Adipocyte (in vitro differentiated cells): ENCODE measurements around the gene RAB6B.

ENCODE experiments used
- DNase-seq: peaks from one replicate; pipeline ENCODE4 v3.0.0-alpha.2; 2015; ENCODE audit warnings: low read depth
- H3K27me3 ChIP-seq: replicated peaks from 2 replicates; pipeline ENCODE4 v1.7.0; 2013; ENCODE audit warnings: mild to moderate bottlenecking, low read length, moderate library complexity; ENCODE audit not compliant: control insufficient read depth, insufficient read depth
- H3K36me3 ChIP-seq: 2 replicates; pipeline ENCODE4 v1.7.0; 2013; ENCODE audit warnings: low read length, mild to moderate bottlenecking, moderate library complexity; ENCODE audit not compliant: control insufficient read depth, insufficient read depth, severe bottlenecking
- H3K4me1 ChIP-seq: 2 replicates; pipeline ENCODE4 v1.7.0; 2013; ENCODE audit warnings: mild to moderate bottlenecking, low read length, moderate library complexity; ENCODE audit not compliant: control insufficient read depth, insufficient read depth
- H3K4me3 ChIP-seq: 2 replicates; pipeline ENCODE4 v1.7.0; 2013; ENCODE audit warnings: mild to moderate bottlenecking, low read length, moderate library complexity
- H3K9ac ChIP-seq: 2 replicates; pipeline ENCODE4 v1.7.0; 2013; ENCODE audit warnings: mild to moderate bottlenecking, low read length, moderate library complexity
- H3K9me3 ChIP-seq: 2 replicates; pipeline ENCODE4 v1.7.0; 2013; ENCODE audit warnings: mild to moderate bottlenecking, low read length, moderate library complexity; ENCODE audit not compliant: control insufficient read depth

The RAB6B gene

GRCh38 chr3:133895208-133896001, at the start of gene RAB6B:
Gene RAB6B, minus strand, starts transcription at chr3:133895882. Its CDS starts 416 bp downstream, at chr3:133895466.
- Histone ChIP-seq H3K9ac (peak within 1 kb of the TSS; percentile 71), H3K36me3 (no peaks in the 10 kb centered on the region), H3K4me1 (no peaks in the 10 kb centered on the region), H3K4me3 (peak within 1 kb of the TSS; percentile 84), H3K27me3 (peaks cover 13% of the 10 kb centered on the region), H3K9me3 (no peaks in the 10 kb centered on the region)
- peak; percentile 86 for DNase-seq

GRCh38 chr3:133944641-133945380, 49.1 kb upstream of the RAB6B start:
- no peak overlapping the region for H3K4me3 ChIP-seq
- no peak overlapping the region for H3K9ac ChIP-seq
- H3K4me1 ChIP-seq: peaks cover 28% of the 10 kb centered on the region
- no peaks in the 10 kb centered on the region for H3K27me3 ChIP-seq
- DNase-seq: no peak
- no peaks in the 10 kb centered on the region for H3K36me3 ChIP-seq
- H3K9me3 ChIP-seq: no peaks in the 10 kb centered on the region

GRCh38 chr3:133944181-133944580, 48.5 kb upstream of the RAB6B start:
- Histone ChIP-seq H3K27me3 (no peaks in the 10 kb centered on the region), H3K4me1 (peaks cover 28% of the 10 kb centered on the region), H3K36me3 (no peaks in the 10 kb centered on the region), H3K9me3 (no peaks in the 10 kb centered on the region), H3K4me3 (no peak overlapping the region), H3K9ac (peak overlapping the region; percentile 13)
- DNase-seq: peak; percentile 41

DNA sequence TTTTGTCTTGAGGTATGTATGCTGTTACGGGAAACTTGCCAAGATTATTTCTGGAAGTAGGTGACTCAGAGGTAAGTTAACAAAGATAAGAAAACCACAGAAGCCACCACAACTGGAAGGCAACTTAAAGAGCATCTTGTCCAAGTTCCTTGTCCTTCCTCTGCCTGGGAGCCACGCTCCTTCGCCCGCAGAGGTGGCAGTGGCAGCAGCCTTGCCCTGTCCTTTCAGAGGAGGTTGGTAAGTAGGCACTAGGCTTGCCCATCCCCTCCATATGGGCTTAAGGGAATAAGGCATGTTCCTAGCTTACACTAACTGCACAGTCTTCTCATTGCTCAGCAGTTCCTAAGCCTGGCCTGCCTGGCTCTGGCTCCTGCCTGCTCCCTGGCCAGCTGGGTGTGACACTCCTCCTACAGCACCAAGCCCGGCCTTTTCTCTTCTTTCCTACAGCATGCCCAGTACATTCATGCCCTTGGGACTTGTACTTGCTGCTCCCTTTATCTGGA, 48.0 kb upstream of the RAB6B start:
- peak; percentile 64 for DNase-seq
- Histone ChIP-seq H3K9ac (no peak overlapping the region), H3K4me3 (no peak overlapping the region), H3K9me3 (no peaks in the 10 kb centered on the region), H3K4me1 (peaks cover 28% of the 10 kb centered on the region), H3K27me3 (no peaks in the 10 kb centered on the region), H3K36me3 (no peaks in the 10 kb centered on the region)

GRCh38 chr3:133943031-133943535, 47.4 kb upstream of the RAB6B start:
- Histone ChIP-seq H3K27me3 (no peaks in the 10 kb centered on the region), H3K9ac (no peak overlapping the region), H3K36me3 (no peaks in the 10 kb centered on the region), H3K4me1 (peaks cover 28% of the 10 kb centered on the region), H3K9me3 (no peaks in the 10 kb centered on the region), H3K4me3 (no peak overlapping the region)
- no peak for DNase-seq

DNA sequence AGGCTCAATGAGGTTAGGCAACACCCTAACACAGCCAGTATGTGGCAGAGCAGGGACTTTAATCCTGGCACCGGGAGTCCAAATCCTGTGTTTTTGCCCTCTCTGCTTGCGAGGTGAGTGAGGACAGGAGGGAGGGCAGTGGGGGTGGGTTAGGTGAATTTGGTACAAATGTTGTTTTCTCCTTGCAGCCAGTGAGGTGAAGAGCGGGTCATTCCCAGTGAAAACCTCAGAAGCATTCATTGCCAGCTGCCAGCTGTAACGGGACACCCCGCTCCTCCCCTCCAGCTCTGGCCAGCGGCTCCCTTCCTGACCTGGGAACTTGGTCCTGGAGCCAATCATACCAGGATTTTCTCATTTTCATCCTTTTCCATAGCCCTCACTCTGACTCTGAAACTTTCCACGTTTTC, 45.7 kb upstream of the RAB6B start:
- peaks cover 1% of the 10 kb centered on the region for H3K27me3 ChIP-seq
- peak; percentile 78 for DNase-seq
- H3K4me1 ChIP-seq: peaks cover 32% of the 10 kb centered on the region
- no peaks in the 10 kb centered on the region for H3K9me3 ChIP-seq
- no peaks in the 10 kb centered on the region for H3K36me3 ChIP-seq
- H3K9ac ChIP-seq: no peak overlapping the region
- no peak overlapping the region for H3K4me3 ChIP-seq

- no peaks in the 10 kb centered on the region for H3K9me3 ChIP-seq
- H3K4me1 ChIP-seq: peaks cover 32% of the 10 kb centered on the region
- H3K9ac ChIP-seq: no peak overlapping the region
- no peak overlapping the region for H3K4me3 ChIP-seq
- H3K36me3 ChIP-seq: no peaks in the 10 kb centered on the region
- peaks cover 4% of the 10 kb centered on the region for H3K27me3 ChIP-seq
- no peak for DNase-seq
These were observed 44.9 kb upstream of the RAB6B start for GRCh38 chr3:133940536-133940935.

- H3K36me3 ChIP-seq: no peaks in the 10 kb centered on the region
- H3K9ac ChIP-seq: no peak overlapping the region
- H3K4me1 ChIP-seq: peaks cover 23% of the 10 kb centered on the region
- no peaks in the 10 kb centered on the region for H3K9me3 ChIP-seq
- no peak for DNase-seq
- peaks cover 4% of the 10 kb centered on the region for H3K27me3 ChIP-seq
- no peak overlapping the region for H3K4me3 ChIP-seq
These were observed 43.8 kb upstream of the RAB6B start for GRCh38 chr3:133939463-133939835.

GRCh38 chr3:133938770-133939462, 43.2 kb upstream of the RAB6B start:
- Histone ChIP-seq H3K9ac (no peak overlapping the region), H3K9me3 (no peaks in the 10 kb centered on the region), H3K36me3 (no peaks in the 10 kb centered on the region), H3K4me1 (peaks cover 18% of the 10 kb centered on the region), H3K27me3 (peaks cover 4% of the 10 kb centered on the region), H3K4me3 (no peak overlapping the region)
- peak; percentile 5 for DNase-seq

- Histone ChIP-seq H3K36me3 (no peaks in the 10 kb centered on the region), H3K4me1 (peaks cover 8% of the 10 kb centered on the region), H3K9me3 (no peaks in the 10 kb centered on the region), H3K27me3 (peaks cover 4% of the 10 kb centered on the region), H3K4me3 (no peak overlapping the region), H3K9ac (no peak overlapping the region)
- peak; percentile 74 for DNase-seq
These were observed 42.3 kb upstream of the RAB6B start for GRCh38 chr3:133937756-133938601.
